Activated T-helper 2 cell treated with anti-CD3 and anti-CD28 coated beads, Interferon-gamma antibody, Interleukin-2, Interleukin-4, amounts not matched to agents 10 μg/mL and 5 μg/mL and 100 μg/mL, durations not matched to agents 14 hours and 24 hours and 36 hours (primary cell): ENCODE results near the gene TSSK6. TPM values are rescaled to one million over a fixed set of nuclear protein-coding genes. Genes with fewer than 3 reads are reported as not detected.

Source experiments
- DNase-seq: peaks from one replicate; pipeline ENCODE4 v3.0.0; 2021; ENCODE audit warnings: low spot score
- H3K27ac Mint-ChIP-seq: one replicate; pipeline ENCODE4 v1.8.0; 2021; ENCODE audit warnings: mixed read lengths
- H3K27me3 Mint-ChIP-seq: one replicate; pipeline ENCODE4 v1.8.0; 2021; ENCODE audit warnings: low read depth, mixed read lengths
- H3K36me3 Mint-ChIP-seq: one replicate; pipeline ENCODE4 v1.8.0; 2021; ENCODE audit warnings: low read depth, mixed read lengths
- H3K4me1 Mint-ChIP-seq: one replicate; pipeline ENCODE4 v1.8.0; 2021; ENCODE audit warnings: low read depth, mixed read lengths
- H3K4me3 Mint-ChIP-seq: one replicate; pipeline ENCODE4 v1.8.0; 2021; ENCODE audit warnings: low read depth, mild to moderate bottlenecking, moderate library complexity, mixed read lengths
- H3K9me3 Mint-ChIP-seq: one replicate; pipeline ENCODE4 v1.8.0; 2021; ENCODE audit warnings: mixed read lengths
- intact Hi-C: fragments of 100-400 bp; cut with micrococcal nuclease; formaldehyde crosslinking; loops from one replicate; pipeline ENCODE4 v1.15.1; 2023
- total RNA-seq: library from RNA; stranded (reverse); gene quantifications from 2 replicates; pipeline ENCODE4 v1.2.3, GENCODE V29; 2022

TSSK6 gene
- total RNA-seq, 1 donor from 2014 or later, result 2.9 TPM

GRCh38 chr19:19504754-19505668, 10.3 kb downstream of the TSSK6 start:
- Mint-ChIP-seq H3K36me3 (peaks cover 63% of the 10 kb centered on the region), H3K9me3 (no peaks in the 10 kb centered on the region), H3K4me1 (no peaks in the 10 kb centered on the region), H3K27me3 (no peaks in the 10 kb centered on the region), H3K27ac (no peak overlapping the region), H3K4me3 (no peak overlapping the region)
- DNase-seq, result no peak
- intact Hi-C loops, result no loop called here

- Mint-ChIP-seq H3K27me3 (no peaks in the 10 kb centered on the region), H3K36me3 (peaks cover 67% of the 10 kb centered on the region), H3K9me3 (no peaks in the 10 kb centered on the region), H3K27ac (no peak overlapping the region), H3K4me1 (no peaks in the 10 kb centered on the region), H3K4me3 (no peak overlapping the region)
- intact Hi-C loops, result no loop called here
- DNase-seq, result no peak
Observed at GRCh38 chr19:19502808-19503602, 12.3 kb downstream of the TSSK6 start.

DNA sequence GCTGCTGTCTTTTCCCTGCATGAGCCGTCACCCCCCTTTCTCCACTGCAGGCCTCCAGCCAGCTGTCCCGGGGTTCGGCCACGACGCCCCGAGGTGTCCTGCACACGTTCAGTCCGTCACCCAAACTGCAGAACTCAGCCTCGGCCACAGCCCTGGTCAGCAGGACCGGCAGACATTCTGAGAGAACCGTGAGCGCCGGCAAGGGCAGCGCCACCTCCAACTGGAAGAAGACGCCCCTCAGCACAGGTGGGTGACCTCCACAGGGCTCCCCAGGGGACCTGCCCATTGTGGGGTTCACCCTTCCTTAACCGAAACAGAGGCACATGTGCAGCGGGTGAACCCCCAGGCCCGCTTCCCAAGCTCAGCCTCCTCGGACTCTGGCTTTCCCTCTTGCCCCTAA, 13.1 kb downstream of the TSSK6 start:
- DNase-seq, result no peak
- no peak overlapping the region for H3K4me3 Mint-ChIP-seq
- H3K36me3 Mint-ChIP-seq, result peaks cover 64% of the 10 kb centered on the region
- H3K27ac Mint-ChIP-seq, result no peak overlapping the region
- no peaks in the 10 kb centered on the region for H3K4me1 Mint-ChIP-seq
- H3K27me3 Mint-ChIP-seq, result no peaks in the 10 kb centered on the region
- H3K9me3 Mint-ChIP-seq, result no peaks in the 10 kb centered on the region
- intact Hi-C loops, result no loop called here

DNA sequence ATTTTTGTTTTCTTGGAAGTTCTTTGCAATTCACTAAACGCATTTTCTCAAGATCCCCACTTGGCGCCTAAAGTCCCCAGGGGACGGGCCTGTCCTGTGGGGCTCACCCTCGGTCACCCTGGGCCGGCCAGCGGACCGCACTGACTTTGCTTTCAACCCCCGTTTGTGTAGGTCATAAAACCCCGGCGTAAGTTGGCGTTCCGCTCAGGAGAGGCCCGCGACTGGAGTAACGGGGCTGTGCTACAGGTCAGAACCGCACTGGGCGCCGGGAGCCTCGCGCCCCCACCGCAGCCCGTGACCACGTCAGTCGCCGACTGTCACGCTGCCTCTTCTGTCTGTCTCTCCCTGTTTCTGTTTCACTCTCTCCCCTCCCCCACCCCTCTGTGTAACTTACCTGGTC, 13.6 kb downstream of the TSSK6 start:
- Mint-ChIP-seq H3K4me1 (no peaks in the 10 kb centered on the region), H3K4me3 (no peak overlapping the region), H3K36me3 (peaks cover 64% of the 10 kb centered on the region), H3K27me3 (no peaks in the 10 kb centered on the region), H3K9me3 (no peaks in the 10 kb centered on the region), H3K27ac (no peak overlapping the region)
- DNase-seq, result no peak
- intact Hi-C loops, result no loop called here

DNA sequence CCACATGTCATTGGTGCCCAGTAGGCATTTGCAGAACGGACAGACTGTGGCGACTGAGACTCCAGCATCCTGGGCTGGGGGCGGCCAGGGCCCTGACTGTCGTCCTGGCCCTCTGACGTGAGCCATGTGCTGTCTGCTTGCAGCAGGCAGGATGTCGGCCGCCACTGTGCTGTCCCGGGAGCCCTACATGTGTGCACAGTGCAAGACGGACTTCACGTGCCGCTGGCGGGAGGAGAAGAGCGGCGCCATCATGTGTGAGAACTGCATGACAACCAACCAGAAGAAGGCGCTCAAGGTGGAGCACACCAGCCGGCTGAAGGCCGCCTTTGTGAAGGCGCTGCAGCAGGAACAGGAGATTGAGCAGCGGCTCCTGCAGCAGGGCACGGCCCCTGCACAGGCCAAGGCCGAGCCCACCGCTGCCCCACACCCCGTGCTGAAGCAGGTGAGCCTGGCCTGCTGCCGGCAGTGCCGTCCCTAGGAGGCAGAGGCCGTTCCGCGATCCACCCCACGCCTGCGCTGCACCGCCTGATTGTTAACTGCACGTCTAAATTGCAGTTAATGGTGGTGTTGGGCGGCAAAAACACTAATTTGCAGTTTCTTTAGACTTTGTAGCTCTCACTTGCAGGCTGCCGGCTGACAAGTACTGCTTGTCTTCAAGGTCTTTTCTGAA, 14.2 kb downstream of the TSSK6 start:
- Mint-ChIP-seq H3K36me3 (peaks cover 65% of the 10 kb centered on the region), H3K9me3 (no peaks in the 10 kb centered on the region), H3K4me1 (no peaks in the 10 kb centered on the region), H3K27me3 (no peaks in the 10 kb centered on the region), H3K27ac (no peak overlapping the region), H3K4me3 (no peak overlapping the region)
- intact Hi-C loops, result no loop called here
- DNase-seq, result no peak

DNA sequence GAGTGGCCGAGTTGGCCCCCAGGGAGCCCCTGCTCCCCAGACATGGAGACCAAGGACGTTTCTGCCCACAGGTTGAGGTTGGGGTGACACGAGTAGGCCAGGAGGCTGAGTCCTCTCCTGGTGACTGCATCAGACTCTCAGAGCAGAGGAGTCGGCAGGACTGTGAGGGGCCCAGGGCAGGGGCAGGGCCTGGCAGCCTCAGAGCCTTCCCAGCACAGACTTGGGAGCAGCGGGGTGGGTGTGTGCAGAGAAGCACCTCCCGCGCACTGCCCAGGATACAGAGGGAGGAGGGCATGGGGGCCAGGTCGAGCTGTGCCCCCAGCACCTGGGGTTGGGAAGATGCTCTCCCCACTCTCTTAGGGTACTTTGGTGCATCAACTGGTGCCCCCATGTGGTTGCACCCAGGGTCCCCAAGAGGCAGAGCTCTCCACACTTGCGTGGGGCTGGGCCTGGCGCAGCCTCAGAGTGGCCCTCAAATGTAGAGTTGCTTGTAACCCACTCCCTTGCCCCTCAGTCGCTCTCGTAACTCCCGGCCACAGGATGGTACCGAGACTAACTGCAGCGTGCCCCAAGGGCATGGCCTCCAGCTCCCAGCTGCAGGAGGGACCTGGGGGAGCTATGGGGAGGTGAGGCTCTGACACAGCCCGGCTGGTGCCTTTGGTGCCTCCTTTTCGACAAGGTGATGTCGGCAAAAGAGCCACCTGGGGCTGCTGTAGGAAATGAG, 15.9 kb downstream of the TSSK6 start:
- Mint-ChIP-seq H3K4me1 (no peaks in the 10 kb centered on the region), H3K36me3 (peaks cover 64% of the 10 kb centered on the region), H3K9me3 (no peaks in the 10 kb centered on the region), H3K27ac (no peak overlapping the region), H3K4me3 (no peak overlapping the region), H3K27me3 (no peaks in the 10 kb centered on the region)
- DNase-seq, result no peak
- intact Hi-C loops, result no loop called here

GRCh38 chr19:19498255-19498991, 16.9 kb downstream of the TSSK6 start:
- Mint-ChIP-seq H3K27ac (no peak overlapping the region), H3K9me3 (no peaks in the 10 kb centered on the region), H3K4me1 (no peaks in the 10 kb centered on the region), H3K36me3 (peaks cover 65% of the 10 kb centered on the region), H3K27me3 (no peaks in the 10 kb centered on the region), H3K4me3 (no peak overlapping the region)
- DNase-seq, result no peak
- intact Hi-C loops, result no loop called here

- H3K27ac Mint-ChIP-seq, result no peak overlapping the region
- no peaks in the 10 kb centered on the region for H3K9me3 Mint-ChIP-seq
- H3K4me3 Mint-ChIP-seq, result no peak overlapping the region
- DNase-seq, result no peak
- no peaks in the 10 kb centered on the region for H3K4me1 Mint-ChIP-seq
- intact Hi-C loops, result no loop called here
- H3K27me3 Mint-ChIP-seq, result no peaks in the 10 kb centered on the region
- peaks cover 53% of the 10 kb centered on the region for H3K36me3 Mint-ChIP-seq
Observed at GRCh38 chr19:19495614-19496603, 19.4 kb downstream of the TSSK6 start.

DNA sequence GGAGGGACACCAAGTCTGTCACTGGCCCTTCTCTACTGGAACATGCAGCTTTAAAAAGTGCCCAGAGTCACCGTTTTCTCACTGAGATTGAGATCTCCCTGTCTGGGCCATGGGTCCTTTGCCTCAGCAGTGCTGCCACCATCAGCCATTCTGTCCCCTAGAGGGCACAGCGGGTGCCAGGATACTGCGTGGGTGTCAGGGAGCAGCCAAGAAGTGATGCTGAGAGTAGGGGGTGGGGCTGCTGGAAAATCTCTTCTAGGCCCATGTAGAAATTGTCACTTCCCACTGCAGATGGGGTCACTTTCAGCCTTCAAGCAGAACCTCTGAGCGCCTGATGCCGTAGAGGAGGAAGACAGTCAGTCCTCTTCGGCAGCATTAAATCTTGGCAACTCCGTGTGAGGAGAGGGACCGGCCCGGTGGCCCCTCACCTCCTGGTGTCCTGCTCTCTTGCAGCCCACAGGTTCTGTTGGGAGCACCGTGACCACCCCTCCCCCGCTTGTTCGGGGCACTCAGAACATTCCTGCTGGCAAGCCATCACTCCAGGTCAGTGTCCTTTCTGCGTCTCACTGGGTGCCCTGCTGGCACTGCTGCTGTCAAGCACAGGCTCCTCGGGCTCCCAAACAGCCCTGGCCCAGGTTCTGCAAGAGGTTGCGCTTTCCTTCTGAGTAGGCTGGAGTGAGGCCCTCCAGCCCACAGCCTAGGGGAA, 21.4 kb downstream of the TSSK6 start:
- Mint-ChIP-seq H3K27me3 (no peaks in the 10 kb centered on the region), H3K9me3 (no peaks in the 10 kb centered on the region), H3K4me3 (no peak overlapping the region), H3K27ac (no peak overlapping the region), H3K36me3 (peaks cover 53% of the 10 kb centered on the region), H3K4me1 (peaks cover 19% of the 10 kb centered on the region)
- no peak for DNase-seq
- intact Hi-C loops, result no loop called here

DNA sequence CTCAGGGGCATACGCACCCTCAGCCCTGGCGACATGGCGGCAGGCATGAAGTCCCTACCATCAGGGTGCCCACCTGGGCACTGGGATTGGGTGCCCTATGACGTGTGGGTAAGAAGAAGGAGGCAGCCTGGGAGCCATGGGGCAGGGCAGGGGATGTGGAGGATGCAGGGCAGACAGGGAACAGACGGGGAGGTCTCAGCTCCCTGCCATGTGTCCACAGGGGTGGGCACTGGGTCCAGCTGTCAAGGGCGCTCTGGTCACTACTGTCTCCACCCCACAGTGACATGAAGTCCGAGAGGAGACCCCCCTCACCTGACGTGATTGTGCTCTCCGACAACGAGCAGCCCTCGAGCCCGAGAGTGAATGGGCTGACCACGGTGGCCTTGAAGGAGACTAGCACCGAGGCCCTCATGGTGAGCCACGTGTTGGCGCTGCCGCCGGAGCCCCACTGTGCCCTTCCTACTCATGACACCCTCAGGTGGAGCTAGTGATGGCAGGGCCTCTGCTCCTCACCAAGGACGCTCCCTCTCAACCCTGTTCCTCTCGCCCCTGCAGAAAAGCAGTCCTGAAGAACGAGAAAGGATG, 23.2 kb downstream of the TSSK6 start:
- H3K27ac Mint-ChIP-seq, result no peak overlapping the region
- intact Hi-C loops, result no loop called here
- H3K9me3 Mint-ChIP-seq, result no peaks in the 10 kb centered on the region
- H3K4me1 Mint-ChIP-seq, result peaks cover 34% of the 10 kb centered on the region
- no peak for DNase-seq
- peaks cover 45% of the 10 kb centered on the region for H3K36me3 Mint-ChIP-seq
- no peak overlapping the region for H3K4me3 Mint-ChIP-seq
- no peaks in the 10 kb centered on the region for H3K27me3 Mint-ChIP-seq
